GM18520 (cell line): ENCODE data around the gene PLA2G3.

ENCODE experiments used
- ATAC-seq: cut with Tn5 transposase; IDR thresholded peaks from one replicate; pipeline ENCODE4 v1.9.1; 2021; ENCODE audit not compliant: unreplicated experiment

Gene PLA2G3

GRCh38 chr22:31088233-31088986 lies 51.9 kb downstream of the PLA2G3 start:
- ATAC-seq = no peak

GRCh38 chr22:31087744-31088215 lies 52.5 kb downstream of the PLA2G3 start:
- ATAC-seq = no peak

GRCh38 chr22:31086703-31087330 lies 53.5 kb downstream of the PLA2G3 start:
- no peak for ATAC-seq

GRCh38 chr22:31085928-31086327 lies 54.4 kb downstream of the PLA2G3 start:
- ATAC-seq = no peak

GRCh38 chr22:31085493-31085824 lies 54.8 kb downstream of the PLA2G3 start:
- no peak for ATAC-seq

GRCh38 chr22:31084811-31085492 lies 55.4 kb downstream of the PLA2G3 start:
- peak; percentile 37 for ATAC-seq
